Activated CD4-positive, alpha-beta T cell treated with anti-CD3 and anti-CD28 coated beads for 36 hours (primary cell): Measurements from ENCODE around the gene CADM2. TPM values are rescaled to one million over a fixed set of nuclear protein-coding genes. Genes with fewer than 3 reads are reported as not detected.

ENCODE experiments used
- ATAC-seq: fragments of 200-7000 bp; cut with Tn5 transposase; one replicate; pipeline ENCODE4 v1.10.0; 2021; ENCODE audit warnings: mild to moderate bottlenecking, moderate library complexity
- CTCF ChIA-PET: fragments of 350-600 bp; sonication (Branson Sonifier 250); formaldehyde crosslinking; loops from one replicate; lab custom pipeline; 2021; ENCODE audit warnings: antibody characterized with exemption; lab: Charles Lee
- POLR2A ChIA-PET: fragments of 350-600 bp; sonication (Branson Sonifier 250); formaldehyde crosslinking; loops from one replicate; lab custom pipeline; 2021; ENCODE audit warnings: antibody characterized with exemption, inconsistent platforms; lab: Charles Lee
- DNase-seq: peaks from one replicate; pipeline ENCODE4 v3.0.0-alpha.2; 2020
- H3K27ac Mint-ChIP-seq: one replicate; pipeline ENCODE4 v1.8.0; 2021; ENCODE audit warnings: mixed read lengths
- H3K27me3 Mint-ChIP-seq: one replicate; pipeline ENCODE4 v1.8.0; 2021; ENCODE audit warnings: mixed read lengths
- H3K36me3 Mint-ChIP-seq: one replicate; pipeline ENCODE4 v1.8.0; 2021; ENCODE audit warnings: low read depth, mixed read lengths
- H3K4me1 Mint-ChIP-seq: one replicate; pipeline ENCODE4 v1.8.0; 2021; ENCODE audit warnings: mixed read lengths
- H3K4me3 Mint-ChIP-seq: one replicate; pipeline ENCODE4 v1.8.0; 2021; ENCODE audit warnings: mild to moderate bottlenecking, moderate library complexity, mixed read lengths
- H3K9me3 Mint-ChIP-seq: one replicate; pipeline ENCODE4 v1.8.0; 2021; ENCODE audit warnings: low read depth, mixed read lengths
- intact Hi-C, 2 experiments: fragments of 100-400 bp; cut with DNase I in 1 of 2; cut with micrococcal nuclease in 1 of 2; formaldehyde crosslinking; loops; one replicate each; pipeline versions ENCODE4 v1.14.2 to v1.15.1; 2022 to 2024; cut with DNase I, micrococcal nuclease
- total RNA-seq, 2 experiments: library from RNA; stranded (reverse); gene quantifications; one replicate each; pipeline ENCODE4 v1.2.3, GENCODE V29; 2021

The CADM2 gene
- total RNA-seq, 2 experiments from 2014 or later = 0.05 to 0.14 TPM

DNA sequence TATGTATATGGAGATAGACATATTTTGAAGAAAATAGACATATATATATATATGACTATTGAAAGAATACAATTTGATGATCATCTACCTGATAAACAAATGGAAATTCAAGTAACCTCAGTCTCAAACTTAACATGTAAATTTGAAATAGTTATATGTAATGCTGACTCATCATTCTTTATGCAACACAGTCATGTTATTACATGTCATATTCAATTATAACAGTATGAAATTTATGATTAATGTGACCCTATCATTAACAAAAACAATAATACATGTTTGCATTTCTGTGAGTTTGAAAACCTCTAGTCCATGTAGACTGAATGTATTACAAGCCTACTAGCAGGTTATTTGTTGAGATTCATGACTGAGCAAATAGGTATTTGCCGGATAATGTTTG, 204.1 kb downstream of the CADM2 start:
- no peaks in the 10 kb centered on the region for H3K4me1 Mint-ChIP-seq
- H3K9me3 Mint-ChIP-seq = no peaks in the 10 kb centered on the region
- H3K27ac Mint-ChIP-seq = no peak overlapping the region
- no peaks in the 10 kb centered on the region for H3K36me3 Mint-ChIP-seq
- H3K27me3 Mint-ChIP-seq = no peaks in the 10 kb centered on the region
- POLR2A ChIA-PET = no interaction called here
- no peak for DNase-seq
- no peak overlapping the region for H3K4me3 Mint-ChIP-seq
- no peak for ATAC-seq
- intact Hi-C loops = no loop called here
- CTCF ChIA-PET = no interaction called here

DNA sequence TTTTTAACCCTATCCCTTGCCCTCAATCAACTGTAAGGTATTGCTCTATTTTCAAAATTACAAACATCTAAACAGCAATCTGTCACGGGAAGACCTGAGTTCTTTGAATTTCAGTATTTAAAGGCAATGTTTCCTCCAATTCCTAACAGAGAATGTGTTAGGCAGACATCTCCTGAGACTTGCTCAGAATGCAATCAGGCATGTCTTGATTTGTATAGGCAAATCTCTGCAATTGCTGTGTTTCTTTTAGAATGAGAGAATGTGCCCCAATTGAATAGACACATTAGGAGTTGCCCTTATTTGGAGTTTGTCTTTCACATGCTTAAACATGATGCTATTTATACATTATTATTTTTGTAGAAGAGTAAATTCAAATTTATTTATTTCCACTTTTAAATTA, 205.6 kb downstream of the CADM2 start:
- no peaks in the 10 kb centered on the region for H3K9me3 Mint-ChIP-seq
- no peak overlapping the region for H3K4me3 Mint-ChIP-seq
- no peaks in the 10 kb centered on the region for H3K4me1 Mint-ChIP-seq
- DNase-seq = no peak
- ChIA-PET CTCF (no interaction called here), POLR2A (no interaction called here)
- no peak overlapping the region for H3K27ac Mint-ChIP-seq
- intact Hi-C loops = no loop called here
- H3K36me3 Mint-ChIP-seq = no peaks in the 10 kb centered on the region
- no peaks in the 10 kb centered on the region for H3K27me3 Mint-ChIP-seq
- no peak for ATAC-seq

DNA sequence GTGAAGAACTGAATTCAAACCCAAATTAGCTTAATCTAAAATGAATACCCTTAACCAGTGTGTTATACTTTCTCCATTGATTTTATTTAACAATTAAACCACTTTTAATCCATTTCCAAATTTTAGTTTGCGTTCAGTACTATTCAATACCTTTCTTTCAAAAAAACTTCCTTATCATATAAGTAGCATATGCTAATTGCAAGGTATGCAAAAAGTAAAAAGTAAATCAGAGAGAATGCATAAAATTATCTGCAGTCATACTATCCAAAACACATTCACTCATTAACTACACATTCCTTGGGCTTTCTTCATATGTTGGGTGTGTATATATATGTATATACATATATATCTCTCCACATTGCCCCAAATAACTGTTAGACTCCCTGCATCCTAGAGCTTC, 208.8 kb downstream of the CADM2 start:
- no peaks in the 10 kb centered on the region for H3K36me3 Mint-ChIP-seq

DNA sequence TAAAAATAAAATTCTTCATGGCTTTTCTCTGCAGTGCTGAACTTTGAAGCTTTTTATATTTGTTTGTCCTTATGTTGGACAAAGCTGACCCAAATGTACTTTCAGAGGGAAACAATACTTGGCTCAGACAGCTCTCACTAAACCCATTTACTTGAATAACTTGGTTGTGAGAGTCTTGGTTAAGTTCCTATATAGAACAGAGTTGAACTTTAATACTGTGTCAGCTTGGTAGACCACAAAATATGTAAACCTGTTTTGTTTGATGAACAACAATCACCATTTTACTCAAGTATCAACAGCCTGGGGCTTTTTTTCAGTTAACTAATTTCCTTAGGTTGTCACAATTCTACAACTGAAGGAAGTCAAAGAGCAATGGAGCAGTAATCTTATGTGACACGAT, 211.9 kb downstream of the CADM2 start:
- Mint-ChIP-seq H3K27ac (no peak overlapping the region), H3K36me3 (no peaks in the 10 kb centered on the region), H3K4me1 (no peaks in the 10 kb centered on the region), H3K4me3 (no peak overlapping the region), H3K9me3 (peaks cover 6% of the 10 kb centered on the region), H3K27me3 (no peaks in the 10 kb centered on the region)
- intact Hi-C loops = no loop called here
- CTCF ChIA-PET = interaction anchor here (0.7 kb wide), 1 partner anchor 33 kb away, joined by 3 read pairs; no protein-coding TSS in a partner anchor
- POLR2A ChIA-PET = no interaction called here
- ATAC-seq (no peak), DNase-seq (no peak)

More for the DNA sequence above, 208.8 kb downstream of the CADM2 start:
- H3K4me3 Mint-ChIP-seq = no peak overlapping the region
- H3K4me1 Mint-ChIP-seq = no peaks in the 10 kb centered on the region
- ChIA-PET CTCF (no interaction called here), POLR2A (no interaction called here)
- no peak for DNase-seq
- intact Hi-C loops = no loop called here
- H3K27me3 Mint-ChIP-seq = no peaks in the 10 kb centered on the region
- no peak for ATAC-seq
- peaks cover 2% of the 10 kb centered on the region for H3K9me3 Mint-ChIP-seq
- H3K27ac Mint-ChIP-seq = no peak overlapping the region

DNA sequence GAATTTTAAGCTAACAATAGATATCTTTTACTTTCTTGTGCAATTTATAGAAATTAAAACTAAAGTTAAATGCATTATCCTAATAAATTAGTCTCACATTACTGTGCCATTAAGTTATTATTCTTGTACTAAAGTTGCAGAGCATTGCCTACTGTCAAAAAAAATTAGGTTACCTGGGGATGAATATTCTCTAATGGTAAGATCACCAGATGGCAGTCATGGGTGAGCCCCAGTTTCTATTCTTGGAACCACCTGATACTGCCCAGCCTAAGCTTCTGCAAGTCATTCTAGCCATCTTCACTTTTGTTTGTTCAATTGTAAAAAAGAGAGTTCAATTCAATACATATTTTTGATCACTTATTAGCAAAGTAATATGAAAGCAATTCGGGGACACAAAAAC, 213.2 kb downstream of the CADM2 start:
- Mint-ChIP-seq H3K36me3 (no peaks in the 10 kb centered on the region), H3K27ac (no peak overlapping the region), H3K4me3 (no peak overlapping the region), H3K4me1 (no peaks in the 10 kb centered on the region), H3K27me3 (no peaks in the 10 kb centered on the region), H3K9me3 (peaks cover 6% of the 10 kb centered on the region)
- CTCF ChIA-PET = no interaction called here
- DNase-seq (no peak), ATAC-seq (no peak)
- intact Hi-C loops = no loop called here
- POLR2A ChIA-PET = no interaction called here

DNA sequence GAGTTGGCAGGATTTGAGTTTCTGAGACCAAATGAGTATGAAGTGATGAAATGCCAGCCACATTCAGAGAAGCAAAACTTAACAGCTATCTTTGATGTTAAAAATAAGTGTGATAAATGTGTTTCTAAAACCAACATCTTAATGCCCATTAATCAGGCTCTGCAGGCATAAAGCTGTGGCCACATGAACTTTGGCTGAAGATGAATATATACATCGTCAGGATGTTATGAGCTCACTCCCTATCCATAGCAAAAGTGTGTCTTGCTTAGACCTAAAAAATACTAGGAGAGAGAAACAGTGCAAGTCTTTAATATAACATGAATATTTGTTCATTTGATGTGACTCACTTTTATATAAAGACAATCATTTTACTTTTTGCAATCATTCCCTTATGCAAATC, 218.0 kb downstream of the CADM2 start:
- intact Hi-C loops = no loop called here
- ChIA-PET CTCF (no interaction called here), POLR2A (no interaction called here)
- Mint-ChIP-seq H3K4me3 (no peak overlapping the region), H3K36me3 (no peaks in the 10 kb centered on the region), H3K9me3 (peaks cover 13% of the 10 kb centered on the region), H3K27ac (no peak overlapping the region), H3K4me1 (no peaks in the 10 kb centered on the region), H3K27me3 (no peaks in the 10 kb centered on the region)
- ATAC-seq = no peak
- no peak for DNase-seq

DNA sequence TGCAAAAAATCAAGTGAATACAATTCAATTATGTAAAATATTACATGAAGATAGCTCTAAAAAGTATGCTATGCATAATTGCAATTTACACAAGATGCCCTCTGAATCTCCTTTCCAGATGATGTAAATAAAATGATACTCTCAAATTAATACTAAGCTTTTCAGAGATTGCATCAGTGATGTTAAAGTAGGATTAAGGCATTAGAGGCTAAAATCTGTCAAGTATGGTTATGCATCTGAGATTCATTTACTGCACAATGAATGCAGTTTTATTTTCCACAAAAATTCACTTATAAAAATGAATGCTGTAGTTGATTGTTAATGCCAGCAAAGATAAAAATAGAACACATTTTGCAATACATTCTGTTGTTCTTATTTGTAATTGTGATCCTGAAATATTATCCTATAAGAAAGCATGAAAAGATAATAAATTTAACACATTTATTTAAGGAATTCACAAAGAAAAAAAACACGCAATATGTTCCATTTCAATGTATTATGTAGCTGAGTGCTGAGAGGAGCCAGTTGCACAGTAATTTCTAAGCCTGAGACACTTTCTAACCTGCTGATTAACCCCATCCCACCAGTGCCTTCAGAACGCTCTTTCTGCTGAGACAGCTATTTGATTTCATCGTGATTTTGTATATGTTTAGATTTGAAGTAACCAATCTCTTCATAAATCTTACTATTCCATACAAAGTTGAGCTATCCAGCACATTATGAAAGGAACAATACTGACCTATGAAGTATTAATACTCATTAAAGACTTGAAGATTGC, 224.4 kb downstream of the CADM2 start:
- H3K27ac Mint-ChIP-seq = no peak overlapping the region
- no peak for ATAC-seq
- intact Hi-C loops = no loop called here
- peaks cover 5% of the 10 kb centered on the region for H3K9me3 Mint-ChIP-seq
- no peak for DNase-seq
- no peak overlapping the region for H3K4me3 Mint-ChIP-seq
- no peaks in the 10 kb centered on the region for H3K36me3 Mint-ChIP-seq
- no peaks in the 10 kb centered on the region for H3K27me3 Mint-ChIP-seq
- ChIA-PET POLR2A (no interaction called here), CTCF (no interaction called here)
- H3K4me1 Mint-ChIP-seq = no peaks in the 10 kb centered on the region

DNA sequence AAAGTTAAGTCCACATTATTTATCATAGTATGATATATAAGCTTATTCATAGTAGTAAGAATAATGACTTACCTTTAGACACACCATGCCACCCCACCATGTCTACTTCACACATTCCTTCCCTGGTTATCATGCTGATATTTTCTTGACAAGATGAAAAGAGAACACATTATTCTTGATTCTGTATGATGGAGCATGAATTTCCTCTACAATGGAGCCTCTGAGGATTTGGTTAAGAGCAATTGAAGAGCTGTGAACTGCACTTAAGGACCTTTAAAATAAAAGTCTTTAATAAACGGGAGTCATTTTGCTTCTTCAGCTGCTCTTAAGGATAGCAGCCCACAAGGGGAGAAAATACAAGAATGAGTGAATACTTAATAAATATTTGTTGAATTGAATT, 226.7 kb downstream of the CADM2 start:
- intact Hi-C loops = no loop called here
- CTCF ChIA-PET = no interaction called here
- no peaks in the 10 kb centered on the region for H3K4me1 Mint-ChIP-seq
- no peak overlapping the region for H3K4me3 Mint-ChIP-seq
- DNase-seq = no peak
- H3K9me3 Mint-ChIP-seq = peaks cover 2% of the 10 kb centered on the region
- POLR2A ChIA-PET = no interaction called here
- no peak for ATAC-seq
- H3K36me3 Mint-ChIP-seq = no peaks in the 10 kb centered on the region
- no peaks in the 10 kb centered on the region for H3K27me3 Mint-ChIP-seq
- no peak overlapping the region for H3K27ac Mint-ChIP-seq

DNA sequence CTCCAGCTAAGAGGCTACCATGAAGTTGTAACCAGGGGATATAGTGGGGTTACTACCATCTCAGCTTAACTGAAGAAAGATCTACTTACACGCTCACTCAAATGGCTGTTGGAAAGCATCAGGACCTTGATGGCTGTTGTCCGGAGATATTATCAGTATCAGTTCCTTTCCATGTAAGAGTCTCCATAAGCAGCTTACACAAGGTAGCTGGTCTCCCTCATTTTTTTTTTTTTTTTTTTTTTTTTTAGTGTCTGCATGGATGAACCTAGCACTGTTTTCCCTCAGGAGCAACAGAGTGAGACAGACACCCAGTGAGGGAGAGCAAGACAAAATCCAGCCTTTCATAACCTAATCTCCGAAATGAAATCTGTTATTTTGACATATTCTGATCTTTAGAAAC, 230.9 kb downstream of the CADM2 start:
- no peak for DNase-seq
- no peak for ATAC-seq
- H3K4me1 Mint-ChIP-seq = no peaks in the 10 kb centered on the region
- no peaks in the 10 kb centered on the region for H3K36me3 Mint-ChIP-seq
- H3K27ac Mint-ChIP-seq = no peak overlapping the region
- intact Hi-C loops = no loop called here
- ChIA-PET CTCF (interaction anchor here (1.0 kb wide), 1 partner anchor 692 kb away, joined by 4 read pairs; no protein-coding TSS in a partner anchor), POLR2A (no interaction called here)
- H3K9me3 Mint-ChIP-seq = peaks cover 5% of the 10 kb centered on the region
- no peak overlapping the region for H3K4me3 Mint-ChIP-seq
- H3K27me3 Mint-ChIP-seq = no peaks in the 10 kb centered on the region

DNA sequence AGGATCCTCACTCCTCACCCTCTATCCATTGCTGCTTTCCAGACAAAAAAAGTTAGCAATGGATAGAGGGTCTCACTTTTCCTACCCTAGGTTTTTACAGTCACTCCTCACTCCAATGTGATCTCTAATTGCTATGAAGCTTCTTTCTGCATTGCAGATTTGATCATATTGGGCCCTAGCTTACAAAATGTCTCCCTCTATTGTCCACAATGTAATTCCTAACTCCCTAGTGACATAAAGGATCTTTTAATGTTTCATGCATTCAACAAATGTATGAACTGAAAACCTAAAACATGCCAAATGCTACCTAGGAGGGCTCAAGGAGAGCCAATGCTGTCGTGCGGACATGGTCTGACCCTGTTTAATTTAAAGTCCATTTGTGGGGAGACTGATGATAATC, 234.8 kb downstream of the CADM2 start:
- CTCF ChIA-PET = no interaction called here
- Mint-ChIP-seq H3K27me3 (no peaks in the 10 kb centered on the region), H3K9me3 (peaks cover 5% of the 10 kb centered on the region), H3K27ac (no peak overlapping the region), H3K4me3 (no peak overlapping the region), H3K36me3 (no peaks in the 10 kb centered on the region), H3K4me1 (no peaks in the 10 kb centered on the region)
- no peak for DNase-seq
- POLR2A ChIA-PET = no interaction called here
- intact Hi-C loops = no loop called here
- no peak for ATAC-seq

DNA sequence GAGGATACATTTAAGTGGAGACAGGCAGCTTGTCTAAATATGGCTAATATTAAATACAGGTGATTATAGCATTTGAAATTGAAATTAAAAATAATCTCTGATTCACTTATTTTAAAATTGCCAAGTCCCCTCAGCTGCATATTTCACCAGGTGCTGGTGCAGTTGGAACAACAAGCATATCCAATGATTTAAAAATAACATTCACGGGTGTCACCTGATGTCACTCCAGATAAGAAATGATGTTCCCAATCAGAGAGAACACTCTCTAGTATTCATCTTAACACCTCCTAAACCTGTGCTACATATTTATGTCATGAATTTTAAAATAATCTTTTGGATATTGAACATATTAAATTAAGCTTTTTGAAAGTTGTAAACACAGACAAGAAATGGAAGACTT, 249.9 kb downstream of the CADM2 start:
- Mint-ChIP-seq H3K27ac (no peak overlapping the region), H3K4me3 (no peak overlapping the region), H3K27me3 (no peaks in the 10 kb centered on the region), H3K36me3 (no peaks in the 10 kb centered on the region), H3K9me3 (peaks cover 5% of the 10 kb centered on the region), H3K4me1 (no peaks in the 10 kb centered on the region)
- intact Hi-C loops = no loop called here
- ATAC-seq = no peak
- ChIA-PET CTCF (no interaction called here), POLR2A (no interaction called here)
- DNase-seq = no peak

DNA sequence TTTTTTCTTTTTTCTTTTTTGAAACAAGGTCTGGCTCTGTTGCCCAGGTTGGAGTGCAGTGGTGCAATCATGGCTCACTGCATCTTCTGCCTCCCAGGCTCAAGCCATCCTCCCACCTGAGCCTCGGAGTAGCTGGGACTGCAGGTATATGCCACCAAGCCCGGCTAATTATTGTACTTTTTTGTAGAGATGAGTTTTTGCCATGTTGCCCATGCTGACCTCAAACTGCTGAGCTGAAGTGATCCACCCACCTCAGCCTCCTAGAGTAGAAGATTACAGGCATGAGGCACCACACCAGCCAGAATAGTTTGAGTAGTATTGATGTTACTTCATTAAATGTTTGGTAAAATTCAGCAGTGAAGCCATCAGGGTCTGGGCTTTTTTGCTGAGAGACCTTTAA, 251.8 kb downstream of the CADM2 start:
- peaks cover 7% of the 10 kb centered on the region for H3K9me3 Mint-ChIP-seq
- no peaks in the 10 kb centered on the region for H3K36me3 Mint-ChIP-seq

More for the DNA sequence above, 251.8 kb downstream of the CADM2 start:
- ATAC-seq = no peak
- CTCF ChIA-PET = no interaction called here
- POLR2A ChIA-PET = no interaction called here
- H3K27me3 Mint-ChIP-seq = no peaks in the 10 kb centered on the region
- no peak for DNase-seq
- H3K27ac Mint-ChIP-seq = no peak overlapping the region
- H3K4me3 Mint-ChIP-seq = no peak overlapping the region
- intact Hi-C loops = no loop called here
- no peaks in the 10 kb centered on the region for H3K4me1 Mint-ChIP-seq
